ENCODE measurements around the gene ATP6V1E1. TPM values are rescaled to one million over a fixed set of nuclear protein-coding genes. Genes with fewer than 3 reads are reported as not detected.

Gene ATP6V1E1
- total RNA-seq, 1 experiment from 2014 or later, result 88.1 TPM

GRCh38 chr22:17613280-17613679 lies 15.3 kb downstream of the ATP6V1E1 start (continued):
- TF ChIP-seq ZNF425 (CRISPR knock-in tag; conservative IDR thresholded peaks at IDR 0.05), result no peak

GRCh38 chr22:17612057-17612456 lies 16.5 kb downstream of the ATP6V1E1 start:
- Mint-ChIP-seq H3K9me3 (no peaks in the 10 kb centered on the region), H3K4me1 (no peaks in the 10 kb centered on the region), H3K27me3 (ENCODE audit: low read depth) (no peaks in the 10 kb centered on the region), H3K4me3 (no peak overlapping the region), H3K27ac (no peak overlapping the region), H3K36me3 (peaks cover 38% of the 10 kb centered on the region)
- ATAC-seq (no peak), DNase-seq (ENCODE audit: low spot score) (no peak)
- ChIA-PET CTCF (no interaction called here), POLR2A (no interaction called here)
- TF ChIP-seq MYBL2 (CRISPR knock-in tag; IDR thresholded peaks at IDR 0.05) (no peak), ERG (CRISPR knock-in tag; IDR thresholded peaks at IDR 0.05) (no peak), ESRRA (CRISPR knock-in tag; IDR thresholded peaks at IDR 0.05; ENCODE audit: borderline replicate concordance) (no peak), CTCF (IDR thresholded peaks at IDR 0.05) (no peak), IRF2 (CRISPR knock-in tag; IDR thresholded peaks at IDR 0.05; ENCODE audit: borderline replicate concordance, low read depth) (no peak), E2F1 (CRISPR knock-in tag; IDR thresholded peaks at IDR 0.05) (no peak), NFATC4 (CRISPR knock-in tag; IDR thresholded peaks at IDR 0.05) (no peak), ATF1 (CRISPR knock-in tag; IDR thresholded peaks at IDR 0.05) (no peak), NFE2L1 (CRISPR knock-in tag; IDR thresholded peaks at IDR 0.05) (no peak), ZNF263 (CRISPR knock-in tag; IDR thresholded peaks at IDR 0.05; ENCODE audit: low read depth) (no peak), ZNF232 (CRISPR knock-in tag; IDR thresholded peaks at IDR 0.05) (no peak), NR2C2 (CRISPR knock-in tag; IDR thresholded peaks at IDR 0.05) (no peak)

- Mint-ChIP-seq H3K4me1 (no peaks in the 10 kb centered on the region), H3K9me3 (no peaks in the 10 kb centered on the region), H3K27me3 (ENCODE audit: low read depth) (no peaks in the 10 kb centered on the region), H3K27ac (no peak overlapping the region), H3K36me3 (peaks cover 31% of the 10 kb centered on the region), H3K4me3 (no peak overlapping the region)
- ChIA-PET POLR2A (no interaction called here), CTCF (interaction anchor here (2.5 kb wide), 1 partner anchor 49 kb away, joined by 7 read pairs; no protein-coding TSS in a partner anchor)
- ATAC-seq (no peak), DNase-seq (ENCODE audit: low spot score) (no peak)
- TF ChIP-seq GRHL2 (CRISPR knock-in tag; IDR thresholded peaks at IDR 0.05; ENCODE audit: insufficient replicate concordance, severe bottlenecking) (no peak), ATF6 (CRISPR knock-in tag; IDR thresholded peaks at IDR 0.05) (no peak), TCF7 (CRISPR knock-in tag; IDR thresholded peaks at IDR 0.05; ENCODE audit: low read depth) (no peak), CTCF (IDR thresholded peaks at IDR 0.05) (no peak), PREB (CRISPR knock-in tag; IDR thresholded peaks at IDR 0.05; ENCODE audit: borderline replicate concordance) (no peak), MAX (CRISPR knock-in tag; IDR thresholded peaks at IDR 0.05) (no peak), ZNF219 (CRISPR knock-in tag; IDR thresholded peaks at IDR 0.05; ENCODE audit: borderline replicate concordance) (no peak)
Measured at GRCh38 chr22:17607891-17608521, 20.5 kb downstream of the ATP6V1E1 start.
